NB4 (cell line): ENCODE data around the gene RBM18.

Experiments
- CTCF ChIP-seq: IDR thresholded peaks from one replicate; pipeline ENCODE4 v1.5.1; 2012; ENCODE audit warnings: low read depth, low read length
- MAX ChIP-seq: IDR thresholded peaks from 2 replicates; pipeline ENCODE4 v1.6.1; 2011; ENCODE audit warnings: low read depth, low read length
- MYC ChIP-seq: IDR thresholded peaks from 2 replicates; pipeline ENCODE4 v1.6.1; 2011; ENCODE audit warnings: low read depth, low read length
- POLR2A ChIP-seq: IDR thresholded peaks from 2 replicates; pipeline ENCODE4 v1.6.1; 2011; ENCODE audit warnings: mild to moderate bottlenecking; ENCODE audit not compliant: insufficient read length; ENCODE audit errors: extremely low read depth

DNA sequence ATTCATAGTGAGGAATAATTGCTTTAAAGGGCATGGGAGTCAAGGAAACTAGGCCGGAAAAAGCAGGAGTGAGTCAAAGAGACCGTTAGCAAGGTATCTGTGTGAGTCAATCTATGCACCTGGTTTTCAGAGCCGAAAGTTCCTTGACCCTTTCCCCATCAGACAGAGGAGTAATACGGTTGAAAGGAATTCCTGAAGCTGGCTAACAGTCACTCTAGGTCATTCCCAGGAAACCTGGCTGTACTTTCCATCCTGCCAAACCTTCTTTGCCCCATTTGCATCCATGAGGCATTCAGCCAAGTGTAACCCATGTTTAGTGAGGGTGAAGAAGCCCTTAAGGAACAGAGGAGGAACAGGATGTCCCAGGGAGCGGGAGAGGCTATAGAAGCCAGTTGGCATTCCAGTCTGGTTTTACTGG is 16.2 kb downstream of the RBM18 start:
- TF ChIP-seq CTCF = no peak
- TF ChIP-seq POLR2A = no peak
- TF ChIP-seq MAX = no peak
- TF ChIP-seq MYC = no peak
